HEK293 (cell line): ENCODE results near the gene GREB1L.

ENCODE experiments used
- CTCF ChIA-PET: fragments of 350-600 bp; formaldehyde crosslinking; extraction: SDS; loops from one replicate; lab custom pipeline; 2021; ENCODE audit warnings: antibody characterized with exemption; lab: Yijun Ruan, JAX
- POLR2A ChIA-PET: fragments of 300-600 bp; formaldehyde crosslinking; extraction: SDS; loops from one replicate; lab custom pipeline; 2020; ENCODE audit warnings: antibody characterized with exemption, inconsistent platforms; lab: Yijun Ruan, JAX
- H3K27ac ChIP-seq: fragments of 200-500 bp; sonication (Bioruptor generic); 2 replicates; pipeline ENCODE4 v1.5.1; 2014; ENCODE audit warnings: low read depth, low read length, control low read depth, inconsistent platforms; ENCODE audit errors: extremely low read depth
- H3K36me3 ChIP-seq, 2 experiments: fragments of 200-500 bp in 1 of 2; sonication (Bioruptor generic) in 1 of 2; 1 replicate in 1 of 2; 2 replicates in 1 of 2; pipeline ENCODE4 v1.5.1; 2014 to 2017; ENCODE audit warnings: inconsistent platforms in 2 of 2, low read length in 2 of 2; ENCODE audit not compliant: control insufficient read depth in 2 of 2, insufficient read depth in 1 of 2
- H3K4me1 ChIP-seq: fragments of 200-500 bp; sonication (Bioruptor generic); 2 replicates; pipeline ENCODE4 v1.5.1; 2014; ENCODE audit warnings: mild to moderate bottlenecking, low read length, inconsistent platforms; ENCODE audit not compliant: control insufficient read depth, insufficient read depth
- H3K4me3 ChIP-seq: 2 replicates; pipeline ENCODE4 v1.5.1; 2011; ENCODE audit warnings: low read depth, mild to moderate bottlenecking, control low read depth, low read length, moderate library complexity
- H3K9me3 ChIP-seq: fragments of 200-500 bp; sonication (Bioruptor generic); 2 replicates; pipeline ENCODE4 v1.5.1; 2014; ENCODE audit warnings: low read depth, low read length, inconsistent platforms; ENCODE audit not compliant: control insufficient read depth, insufficient read depth
- GLIS1 ChIP-seq: fragments of 450-650 bp; formaldehyde crosslinking; IDR thresholded peaks from 2 replicates; pipeline ENCODE4 v1.5.1; 2016; ENCODE audit warnings: missing biosample characterization, missing genetic modification characterization
- MZF1 ChIP-seq: fragments of 450-650 bp; formaldehyde crosslinking; IDR thresholded peaks from 2 replicates; pipeline ENCODE4 v1.5.1; 2017; ENCODE audit warnings: missing biosample characterization, missing genetic modification characterization, borderline replicate concordance
- SETDB1 ChIP-seq: IDR thresholded peaks from one replicate; pipeline ENCODE4 v1.6.1; 2017; ENCODE audit warnings: mild to moderate bottlenecking, low read length, moderate library complexity, mixed read lengths; ENCODE audit not compliant: insufficient read length
- YY2 ChIP-seq: fragments of 450-650 bp; formaldehyde crosslinking; IDR thresholded peaks from 2 replicates; pipeline ENCODE4 v1.5.1; 2016; ENCODE audit warnings: missing biosample characterization, missing genetic modification characterization
- ZBTB49 ChIP-seq: fragments of 450-650 bp; formaldehyde crosslinking; IDR thresholded peaks from 2 replicates; pipeline ENCODE4 v1.5.1; 2016; ENCODE audit warnings: missing biosample characterization, missing genetic modification characterization, low read depth
- ZBTB8A ChIP-seq: fragments of 450-650 bp; formaldehyde crosslinking; IDR thresholded peaks from 2 replicates; pipeline ENCODE4 v1.5.1; 2016; ENCODE audit warnings: missing biosample characterization, missing genetic modification characterization
- ZFP69B ChIP-seq: fragments of 450-650 bp; formaldehyde crosslinking; IDR thresholded peaks from 2 replicates; pipeline ENCODE4 v1.5.1; 2016; ENCODE audit warnings: missing biosample characterization, missing genetic modification characterization
- ZNF114 ChIP-seq: fragments of 450-650 bp; formaldehyde crosslinking; IDR thresholded peaks from 2 replicates; pipeline ENCODE4 v1.5.0; 2017; ENCODE audit warnings: missing biosample characterization, missing genetic modification characterization
- ZNF169 ChIP-seq: fragments of 450-650 bp; formaldehyde crosslinking; IDR thresholded peaks from 2 replicates; pipeline ENCODE4 v1.5.1; 2016; ENCODE audit warnings: missing biosample characterization, missing genetic modification characterization
- ZNF24 ChIP-seq: fragments of 450-650 bp; formaldehyde crosslinking; IDR thresholded peaks from 2 replicates; pipeline ENCODE4 v1.5.1; 2016; ENCODE audit warnings: missing biosample characterization, missing genetic modification characterization
- ZNF280C ChIP-seq: fragments of 450-650 bp; formaldehyde crosslinking; IDR thresholded peaks from 2 replicates; pipeline ENCODE4 v1.5.1; 2016; ENCODE audit warnings: missing biosample characterization, missing genetic modification characterization
- ZNF280D ChIP-seq: fragments of 450-650 bp; formaldehyde crosslinking; IDR thresholded peaks from 2 replicates; pipeline ENCODE4 v1.5.1; 2016; ENCODE audit warnings: missing biosample characterization, missing genetic modification characterization
- ZNF324 ChIP-seq: fragments of 450-650 bp; formaldehyde crosslinking; IDR thresholded peaks from 2 replicates; pipeline ENCODE4 v1.5.1; 2016; ENCODE audit warnings: missing biosample characterization, missing genetic modification characterization
- ZNF362 ChIP-seq: fragments of 450-650 bp; formaldehyde crosslinking; IDR thresholded peaks from 2 replicates; pipeline ENCODE4 v1.5.1; 2016; ENCODE audit warnings: missing biosample characterization, missing genetic modification characterization
- ZNF544 ChIP-seq: fragments of 450-650 bp; formaldehyde crosslinking; IDR thresholded peaks from 2 replicates; pipeline ENCODE4 v1.5.0; 2017; ENCODE audit warnings: missing biosample characterization, missing genetic modification characterization
- ZNF621 ChIP-seq: fragments of 450-650 bp; formaldehyde crosslinking; IDR thresholded peaks from 2 replicates; pipeline ENCODE4 v1.5.1; 2017; ENCODE audit warnings: missing biosample characterization, missing genetic modification characterization
- ZNF623 ChIP-seq: fragments of 450-650 bp; formaldehyde crosslinking; IDR thresholded peaks from 2 replicates; pipeline ENCODE4 v1.5.1; 2016; ENCODE audit warnings: missing biosample characterization, missing genetic modification characterization
- ZNF701 ChIP-seq: fragments of 450-650 bp; formaldehyde crosslinking; IDR thresholded peaks from 2 replicates; pipeline ENCODE4 v1.5.1; 2016; ENCODE audit warnings: missing biosample characterization, missing genetic modification characterization
- ZNF785 ChIP-seq: fragments of 450-650 bp; formaldehyde crosslinking; IDR thresholded peaks from 2 replicates; pipeline ENCODE4 v1.5.1; 2016; ENCODE audit warnings: missing biosample characterization, missing genetic modification characterization
- ZNF792 ChIP-seq: fragments of 450-650 bp; formaldehyde crosslinking; IDR thresholded peaks from 2 replicates; pipeline ENCODE4 v1.5.1; 2016; ENCODE audit warnings: missing biosample characterization, missing genetic modification characterization
- ZSCAN30 ChIP-seq: fragments of 450-650 bp; IDR thresholded peaks from 2 replicates; pipeline ENCODE4 v1.5.1; 2018; ENCODE audit warnings: missing biosample characterization, mild to moderate bottlenecking, missing genetic modification characterization, moderate library complexity
- TF ChIP-seq, protein P1 (sequence below): fragments of 450-650 bp; formaldehyde crosslinking; IDR thresholded peaks from 2 replicates; pipeline ENCODE4 v1.5.1; 2017; ENCODE audit warnings: missing biosample characterization, missing genetic modification characterization
- TF ChIP-seq, protein P2 (sequence below): fragments of 450-650 bp; formaldehyde crosslinking; IDR thresholded peaks from 2 replicates; pipeline ENCODE4 v1.5.1; 2016; ENCODE audit warnings: missing biosample characterization, missing genetic modification characterization

Gene GREB1L

DNA sequence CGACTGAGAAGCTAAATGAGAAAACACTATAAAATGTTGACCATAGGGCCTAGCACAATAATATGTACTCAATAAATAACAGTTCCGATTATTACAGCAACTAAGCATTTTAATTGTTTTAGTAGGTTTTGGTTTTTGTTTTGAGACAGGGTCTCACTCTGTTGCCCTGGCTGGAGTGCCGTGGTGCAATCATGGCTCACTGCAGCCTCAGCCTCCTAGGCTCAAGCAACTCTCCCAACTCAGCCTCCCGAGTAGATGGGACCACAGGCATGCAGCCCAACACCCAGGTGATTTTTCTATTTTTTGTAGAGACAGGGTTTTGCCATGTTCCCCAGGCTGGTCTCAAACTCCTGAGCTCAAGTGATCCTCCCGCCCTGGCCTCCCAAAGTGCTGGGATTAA is 304.4 kb downstream of the GREB1L start (continued):
- TF ChIP-seq, protein P1, sequence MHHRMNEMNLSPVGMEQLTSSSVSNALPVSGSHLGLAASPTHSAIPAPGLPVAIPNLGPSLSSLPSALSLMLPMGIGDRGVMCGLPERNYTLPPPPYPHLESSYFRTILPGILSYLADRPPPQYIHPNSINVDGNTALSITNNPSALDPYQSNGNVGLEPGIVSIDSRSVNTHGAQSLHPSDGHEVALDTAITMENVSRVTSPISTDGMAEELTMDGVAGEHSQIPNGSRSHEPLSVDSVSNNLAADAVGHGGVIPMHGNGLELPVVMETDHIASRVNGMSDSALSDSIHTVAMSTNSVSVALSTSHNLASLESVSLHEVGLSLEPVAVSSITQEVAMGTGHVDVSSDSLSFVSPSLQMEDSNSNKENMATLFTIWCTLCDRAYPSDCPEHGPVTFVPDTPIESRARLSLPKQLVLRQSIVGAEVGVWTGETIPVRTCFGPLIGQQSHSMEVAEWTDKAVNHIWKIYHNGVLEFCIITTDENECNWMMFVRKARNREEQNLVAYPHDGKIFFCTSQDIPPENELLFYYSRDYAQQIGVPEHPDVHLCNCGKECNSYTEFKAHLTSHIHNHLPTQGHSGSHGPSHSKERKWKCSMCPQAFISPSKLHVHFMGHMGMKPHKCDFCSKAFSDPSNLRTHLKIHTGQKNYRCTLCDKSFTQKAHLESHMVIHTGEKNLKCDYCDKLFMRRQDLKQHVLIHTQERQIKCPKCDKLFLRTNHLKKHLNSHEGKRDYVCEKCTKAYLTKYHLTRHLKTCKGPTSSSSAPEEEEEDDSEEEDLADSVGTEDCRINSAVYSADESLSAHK: no peak
- TF ChIP-seq ZNF785: no peak
- TF ChIP-seq ZBTB49 (tag by site-specific recombination): no peak
- no peak for TF ChIP-seq ZNF280D (tag by site-specific recombination)
- TF ChIP-seq ZNF324 (tag by site-specific recombination): no peak
- TF ChIP-seq, protein P2, sequence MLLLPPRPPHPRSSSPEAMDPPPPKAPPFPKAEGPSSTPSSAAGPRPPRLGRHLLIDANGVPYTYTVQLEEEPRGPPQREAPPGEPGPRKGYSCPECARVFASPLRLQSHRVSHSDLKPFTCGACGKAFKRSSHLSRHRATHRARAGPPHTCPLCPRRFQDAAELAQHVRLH (tag by site-specific recombination): no peak
- no peak for TF ChIP-seq MZF1 (tag by site-specific recombination)
- TF ChIP-seq ZSCAN30 (tag by site-specific recombination): no peak
- no peak for TF ChIP-seq ZNF623 (tag by site-specific recombination)
- TF ChIP-seq ZNF169 (tag by site-specific recombination): no peak
- TF ChIP-seq, all 188 proteins: peak for 0

DNA sequence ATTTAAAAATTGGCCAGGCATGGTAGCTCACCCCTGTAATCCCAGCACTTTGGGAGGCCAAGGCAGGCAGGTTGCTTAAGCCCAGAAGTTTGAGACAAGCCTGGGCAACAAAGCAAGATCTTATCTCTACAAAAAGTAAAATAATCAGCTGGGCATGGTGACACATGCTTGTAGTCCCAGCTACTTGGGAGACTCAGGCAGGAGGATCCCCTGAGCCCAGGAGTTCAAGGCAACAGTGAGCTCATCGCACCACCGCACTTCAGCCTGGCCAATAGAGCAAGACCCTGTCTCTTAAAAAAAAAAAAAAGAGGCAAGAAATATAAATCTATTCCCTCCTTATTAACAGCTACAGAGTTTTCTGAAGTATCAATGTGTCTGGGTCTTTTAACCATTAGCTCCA is 306.6 kb downstream of the GREB1L start:
- H3K4me3 ChIP-seq: no peak overlapping the region
- no peaks in the 10 kb centered on the region for H3K9me3 ChIP-seq
- H3K36me3 ChIP-seq: peaks cover 34 to 48% of the 10 kb centered on the region in 2 experiments
- CTCF ChIA-PET: interaction anchor here (0.5 to 2.4 kb wide), 2 partner anchors 52 to 114 kb away, joined by 4 to 11 read pairs; partner anchors contain the start of gene ESCO1
- no peak overlapping the region for H3K27ac ChIP-seq
- TF ChIP-seq GLIS1 (tag by site-specific recombination) (0 out of 2 replicates have a peak, but pooled peaks have one; percentile 10), ZNF114 (tag by site-specific recombination) (no peak), ZNF24 (no peak), ZNF621 (tag by site-specific recombination) (no peak), SETDB1 (peak; percentile 40)
- POLR2A ChIA-PET: interaction anchor here (1.3 kb wide), 1 partner anchor 52 kb away, joined by 6 read pairs; the partner anchor contains the start of gene ESCO1
- H3K4me1 ChIP-seq: no peaks in the 10 kb centered on the region

DNA sequence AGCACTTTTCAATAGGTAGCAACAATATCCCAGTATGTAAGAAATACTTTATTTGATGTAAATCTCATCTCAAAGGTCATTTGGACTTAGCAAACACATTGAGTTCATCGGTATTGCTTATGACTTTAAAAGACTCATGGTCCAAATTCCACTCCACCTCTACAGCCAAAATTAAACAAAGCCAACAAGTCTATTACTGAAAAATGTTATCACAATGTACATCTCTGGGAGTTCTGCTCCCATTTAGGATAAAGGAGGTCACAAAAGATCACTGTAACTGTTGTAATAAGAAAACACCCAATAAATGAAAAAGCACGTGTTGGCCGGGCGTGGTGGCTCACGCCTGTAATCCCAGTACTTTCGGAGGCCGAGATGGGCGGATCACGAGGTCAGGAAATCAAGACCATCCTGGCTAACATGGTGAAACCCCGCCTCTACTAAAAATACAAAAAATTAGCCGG is 308.5 kb downstream of the GREB1L start:
- Histone ChIP-seq H3K27ac (no peak overlapping the region), H3K9me3 (no peaks in the 10 kb centered on the region), H3K4me3 (no peak overlapping the region), H3K4me1 (no peaks in the 10 kb centered on the region), H3K36me3 (peaks cover 36 to 55% of the 10 kb centered on the region in 2 experiments)
- ChIA-PET POLR2A (no interaction called here), CTCF (no interaction called here)
- TF ChIP-seq ZNF280C (tag by site-specific recombination): no peak
- TF ChIP-seq ZNF701: no peak
- no peak for TF ChIP-seq ZBTB8A
- no peak for TF ChIP-seq ZNF544 (tag by site-specific recombination)
- no peak for TF ChIP-seq ZNF362 (tag by site-specific recombination)
- TF ChIP-seq ZNF792 (tag by site-specific recombination): no peak
- TF ChIP-seq YY2 (tag by site-specific recombination): no peak
- TF ChIP-seq ZFP69B (tag by site-specific recombination): no peak
- no peak for TF ChIP-seq ZSCAN30 (tag by site-specific recombination)
